Upper lobe of left lung (tissue), 6 donors: ENCODE measurements around the gene ZNF124. TPM values are rescaled to one million over a fixed set of nuclear protein-coding genes. Genes with fewer than 3 reads are reported as not detected.

Source experiments
- ATAC-seq, 2 donors: fragments of 200-7000 bp; cut with Tn5 transposase; one replicate each; pipeline ENCODE4 v1.9.1; 2022; ENCODE audit warnings: mild to moderate bottlenecking in 2 of 2, moderate library complexity in 2 of 2; ENCODE audit not compliant: low FRiP score in 2 of 2
- DNase-seq, 2 donors: peaks; one replicate each; pipeline ENCODE4 v3.0.0-alpha.2; 2019 to 2020
- H3K27ac ChIP-seq, 4 donors: fragments of 200-600 bp; sonication (generic); one replicate each; pipeline ENCODE4 v1.5.1; 2016 to 2019
- H3K27me3 ChIP-seq, 4 donors: fragments of 200-600 bp; sonication (generic); one replicate each; pipeline ENCODE4 v1.5.1; 2017 to 2019
- H3K36me3 ChIP-seq, 4 donors: fragments of 200-600 bp; sonication (generic); one replicate each; pipeline ENCODE4 v1.5.1; 2016 to 2019
- H3K4me1 ChIP-seq, 4 donors: fragments of 200-600 bp; sonication (generic); one replicate each; pipeline ENCODE4 v1.5.1; 2018 to 2019
- H3K4me3 ChIP-seq, 4 donors: fragments of 200-600 bp; sonication (generic); one replicate each; pipeline ENCODE4 v1.5.1; 2017 to 2019; ENCODE audit warnings: mild to moderate bottlenecking in 2 of 4, moderate library complexity in 1 of 4
- H3K9me3 ChIP-seq, 4 donors: fragments of 200-600 bp; sonication (generic); one replicate each; pipeline ENCODE4 v1.5.1; 2018 to 2019
- EP300 ChIP-seq, 4 donors: sonication (generic); formaldehyde crosslinking; IDR thresholded peaks; one replicate each; pipeline ENCODE4 v1.5.1; 2017; ENCODE audit warnings: antibody characterized with exemption in 4 of 4, control low read depth in 2 of 4
- POLR2A ChIP-seq, 4 donors: fragments of 450-650 bp; IDR thresholded peaks; one replicate each; pipeline ENCODE4 v1.5.1; 2016 to 2017; ENCODE audit warnings: antibody characterized with exemption in 4 of 4, mild to moderate bottlenecking in 2 of 4
- POLR2AphosphoS5 ChIP-seq, 2 donors: sonication (generic); formaldehyde crosslinking; IDR thresholded peaks; one replicate each; pipeline ENCODE4 v1.5.1; 2017; ENCODE audit warnings: antibody characterized with exemption in 2 of 2
- WGBS, 2 donors: methylation state at CpG; one replicate each; pipeline ENCODE4 v1.1.5; 2017 to 2018; 5-methylcytosine and 5-hydroxymethylcytosine counted together
- total RNA-seq, 6 donors: library from RNA; depleted of rRNA in 4 of 6; stranded (reverse); fragments of >200 nt in 4 of 6; gene quantifications; one replicate each; pipeline versions ENCODE4 v1.1.0 to v1.2.1, GENCODE V29; 2016 to 2021
- TF ChIP-seq, protein P1 (sequence below), 6 experiments: fragments of 450-650 bp in 4 of 6; fragments of 200-600 bp in 2 of 6; sonication (generic) in 2 of 6; IDR thresholded peaks; one replicate each; pipeline ENCODE4 v1.5.1; 2016 to 2019; ENCODE audit warnings: antibody characterized with exemption in 6 of 6
- donor health status: DM: no; HTN: no; CAD: no; lungs with moderate emphysema.
- donor health status: DM: no; HTN: yes; CAD: no; lungs with severe emphysema.

Gene ZNF124
- total RNA-seq, 6 donors from 2014 or later, result 8.7 to 34.6 (median 27.6) TPM

DNA sequence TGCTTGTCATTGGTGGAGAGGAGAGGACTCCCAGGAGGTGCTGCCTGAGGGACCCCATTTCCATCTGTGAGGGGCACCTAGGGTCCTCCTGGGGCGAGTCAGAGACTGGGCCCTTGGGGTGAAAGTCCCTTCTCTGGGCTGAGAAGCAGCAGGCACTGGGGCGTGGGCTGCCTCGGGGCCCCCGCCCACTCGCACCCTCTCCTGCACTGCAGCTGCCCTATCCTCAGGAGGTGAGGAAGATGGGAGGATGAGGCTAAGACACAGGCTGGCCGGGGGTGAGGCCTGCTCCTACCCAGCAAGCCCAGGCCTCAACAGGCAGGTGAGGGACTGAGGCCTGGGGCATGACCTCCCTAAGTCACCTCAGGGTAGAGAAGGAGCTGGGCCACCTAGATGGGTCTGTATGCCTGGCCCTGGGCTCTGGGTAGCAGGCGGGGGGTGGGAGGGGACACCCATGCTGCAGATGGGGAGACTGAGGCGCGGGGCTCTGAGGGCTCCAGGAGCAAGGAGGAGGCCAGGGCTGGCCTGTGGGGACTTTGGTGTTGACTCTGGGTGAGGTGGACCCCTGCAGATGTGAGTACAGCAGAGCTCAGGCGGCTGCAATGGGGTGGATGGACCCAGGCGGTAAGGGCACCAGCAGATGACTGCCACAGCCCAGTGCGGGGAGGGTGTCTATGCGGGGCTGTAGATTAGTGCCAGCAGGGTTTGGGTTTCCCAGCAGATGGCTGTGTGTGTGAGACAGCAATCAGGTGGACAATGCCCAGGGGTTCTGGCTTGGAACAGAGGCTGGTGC lies 57.3 kb downstream of the ZNF124 start:
- no peak overlapping the region for H3K4me3 ChIP-seq
- WGBS, 2 donors, result 93 to 100% methylated on average over 4 to 13 of the region's 13 CpGs
- H3K27ac ChIP-seq, result no peak overlapping the region
- no peaks in the 10 kb centered on the region for H3K9me3 ChIP-seq
- H3K4me1 ChIP-seq, result peaks cover 8 to 27% (median 16%) of the 10 kb centered on the region in 4 donors
- TF ChIP-seq POLR2AphosphoS5 (IDR thresholded peaks at IDR 0.05) (no peak), EP300 (IDR thresholded peaks at IDR 0.05) (no peak), POLR2A (IDR thresholded peaks at IDR 0.05) (no peak)
- TF ChIP-seq, protein P1, sequence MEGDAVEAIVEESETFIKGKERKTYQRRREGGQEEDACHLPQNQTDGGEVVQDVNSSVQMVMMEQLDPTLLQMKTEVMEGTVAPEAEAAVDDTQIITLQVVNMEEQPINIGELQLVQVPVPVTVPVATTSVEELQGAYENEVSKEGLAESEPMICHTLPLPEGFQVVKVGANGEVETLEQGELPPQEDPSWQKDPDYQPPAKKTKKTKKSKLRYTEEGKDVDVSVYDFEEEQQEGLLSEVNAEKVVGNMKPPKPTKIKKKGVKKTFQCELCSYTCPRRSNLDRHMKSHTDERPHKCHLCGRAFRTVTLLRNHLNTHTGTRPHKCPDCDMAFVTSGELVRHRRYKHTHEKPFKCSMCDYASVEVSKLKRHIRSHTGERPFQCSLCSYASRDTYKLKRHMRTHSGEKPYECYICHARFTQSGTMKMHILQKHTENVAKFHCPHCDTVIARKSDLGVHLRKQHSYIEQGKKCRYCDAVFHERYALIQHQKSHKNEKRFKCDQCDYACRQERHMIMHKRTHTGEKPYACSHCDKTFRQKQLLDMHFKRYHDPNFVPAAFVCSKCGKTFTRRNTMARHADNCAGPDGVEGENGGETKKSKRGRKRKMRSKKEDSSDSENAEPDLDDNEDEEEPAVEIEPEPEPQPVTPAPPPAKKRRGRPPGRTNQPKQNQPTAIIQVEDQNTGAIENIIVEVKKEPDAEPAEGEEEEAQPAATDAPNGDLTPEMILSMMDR (IDR thresholded peaks at IDR 0.05), result no peak
- ATAC-seq, result peak in 1 of 2 donors; percentile 12
- DNase-seq, result peak in 1 of 2 donors; percentile 44
- no peaks in the 10 kb centered on the region for H3K36me3 ChIP-seq
- no peaks in the 10 kb centered on the region for H3K27me3 ChIP-seq

DNA sequence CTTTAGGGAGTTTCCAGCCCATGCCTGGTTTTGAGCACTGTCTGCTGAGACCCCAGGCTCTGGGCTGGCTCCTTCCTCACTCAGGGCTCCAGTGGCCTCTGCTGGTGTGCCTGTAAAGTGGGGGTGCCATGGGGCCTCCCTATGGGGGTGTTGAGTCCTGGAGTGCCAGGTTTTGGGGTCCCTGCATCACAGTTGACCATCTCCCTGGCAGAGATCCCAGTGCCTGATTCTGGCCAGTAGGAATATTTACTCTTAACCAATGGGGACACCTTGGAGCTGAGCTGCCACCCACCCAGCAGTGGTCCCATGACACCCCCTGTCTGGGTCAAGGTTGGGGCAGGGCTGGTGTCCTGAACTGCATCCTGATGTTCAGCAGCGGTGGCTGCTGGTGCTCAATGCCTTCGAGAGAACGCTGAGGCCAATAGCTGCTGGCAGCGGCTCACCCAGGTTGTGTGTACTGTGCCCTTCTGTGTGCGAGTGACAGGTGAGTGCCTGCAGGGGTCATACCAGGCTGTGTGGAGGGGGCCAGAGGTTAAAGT lies 58.0 kb downstream of the ZNF124 start:
- DNase-seq (no peak), ATAC-seq (peak in 1 of 2 donors; percentile 7)
- Histone ChIP-seq H3K27me3 (no peaks in the 10 kb centered on the region), H3K4me1 (peaks cover 8 to 27% (median 16%) of the 10 kb centered on the region in 4 donors), H3K36me3 (no peaks in the 10 kb centered on the region), H3K4me3 (no peak overlapping the region), H3K9me3 (no peaks in the 10 kb centered on the region), H3K27ac (no peak overlapping the region)
- TF ChIP-seq POLR2AphosphoS5 (IDR thresholded peaks at IDR 0.05) (no peak), POLR2A (IDR thresholded peaks at IDR 0.05) (no peak)
- 95 to 100% methylated on average over 1 to 5 of the region's 5 CpGs for WGBS, 2 donors

DNA sequence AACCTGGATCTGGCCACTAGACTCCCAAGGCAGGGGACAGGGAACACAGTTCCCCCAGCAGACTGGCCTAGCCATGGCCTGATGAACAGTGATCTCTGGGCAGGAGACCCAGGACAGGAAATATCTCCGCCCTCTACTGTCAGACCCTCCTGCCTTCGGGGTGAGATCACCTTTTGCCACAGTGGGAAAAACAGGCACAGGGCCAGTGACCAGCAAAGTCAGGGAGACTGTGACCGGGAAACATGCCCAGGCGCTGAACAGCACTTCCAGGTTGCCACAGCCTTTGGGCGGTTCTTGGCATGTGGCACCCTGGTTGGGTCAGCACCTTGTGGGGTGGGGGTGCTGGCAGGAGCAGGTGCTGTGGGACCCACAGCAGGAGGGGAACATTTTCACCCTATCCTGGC lies 58.7 kb downstream of the ZNF124 start:
- H3K27ac ChIP-seq, result peak overlapping the region in 1 of 4 donors; percentile 70
- peak in 1 of 2 donors; percentile 47 for ATAC-seq
- TF ChIP-seq, protein P1 (IDR thresholded peaks at IDR 0.05), result no peak
- TF ChIP-seq EP300 (IDR thresholded peaks at IDR 0.05), result no peak

DNA sequence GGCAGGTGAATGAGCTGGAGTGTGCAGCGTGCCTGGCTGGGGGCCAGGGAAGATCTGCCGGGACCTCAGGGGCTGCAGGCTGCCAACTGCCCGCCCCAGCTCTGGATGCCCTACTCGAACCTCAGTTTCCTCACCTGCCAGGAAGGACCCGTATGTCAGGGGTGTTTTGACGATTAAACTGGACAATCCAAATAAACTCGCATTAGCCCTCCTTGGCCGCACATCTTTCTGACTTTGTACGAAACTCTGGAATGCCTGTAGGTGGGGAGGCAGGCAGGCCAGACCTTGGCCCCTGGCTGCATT lies 59.4 kb downstream of the ZNF124 start:
- peaks cover 8 to 27% (median 16%) of the 10 kb centered on the region in 4 donors for H3K4me1 ChIP-seq
- WGBS, 2 donors, result 47 to 52% methylated on average over 8 to 9 of the region's 9 CpGs
- DNase-seq, result no peak

More for the DNA sequence above, 58.7 kb downstream of the ZNF124 start:
- Histone ChIP-seq H3K4me1 (peaks cover 8 to 27% (median 16%) of the 10 kb centered on the region in 4 donors), H3K27me3 (no peaks in the 10 kb centered on the region), H3K36me3 (no peaks in the 10 kb centered on the region), H3K9me3 (no peaks in the 10 kb centered on the region), H3K4me3 (no peak overlapping the region)
- DNase-seq, result peak in 1 of 2 donors; percentile 50
- 78 to 88% methylated on average over 3 to 4 of the region's 5 CpGs for WGBS, 2 donors

More for the DNA sequence above, 59.4 kb downstream of the ZNF124 start:
- no peaks in the 10 kb centered on the region for H3K9me3 ChIP-seq
- ATAC-seq, result peak in 1 of 2 donors; percentile 6
- no peaks in the 10 kb centered on the region for H3K36me3 ChIP-seq
- peak overlapping the region; percentile 70 to 86 (median 82) for H3K27ac ChIP-seq
- peak overlapping the region; percentile 33 to 91 (median 78) for H3K4me3 ChIP-seq
- TF ChIP-seq EP300 (IDR thresholded peaks at IDR 0.05), result no peak
- TF ChIP-seq POLR2A (IDR thresholded peaks at IDR 0.05), result no peak
- no peak for TF ChIP-seq POLR2AphosphoS5 (IDR thresholded peaks at IDR 0.05)
- TF ChIP-seq, protein P1 (IDR thresholded peaks at IDR 0.05), result no peak
- H3K27me3 ChIP-seq, result no peaks in the 10 kb centered on the region
